Amygdala (tissue), 56 donors: ENCODE results near the gene ATP11A.

Source experiments
- DNase-seq, 56 donors: peaks; one replicate each; lab custom pipeline; 2025; lab: John Stamatoyannopoulos, UW

Gene ATP11A

DNA sequence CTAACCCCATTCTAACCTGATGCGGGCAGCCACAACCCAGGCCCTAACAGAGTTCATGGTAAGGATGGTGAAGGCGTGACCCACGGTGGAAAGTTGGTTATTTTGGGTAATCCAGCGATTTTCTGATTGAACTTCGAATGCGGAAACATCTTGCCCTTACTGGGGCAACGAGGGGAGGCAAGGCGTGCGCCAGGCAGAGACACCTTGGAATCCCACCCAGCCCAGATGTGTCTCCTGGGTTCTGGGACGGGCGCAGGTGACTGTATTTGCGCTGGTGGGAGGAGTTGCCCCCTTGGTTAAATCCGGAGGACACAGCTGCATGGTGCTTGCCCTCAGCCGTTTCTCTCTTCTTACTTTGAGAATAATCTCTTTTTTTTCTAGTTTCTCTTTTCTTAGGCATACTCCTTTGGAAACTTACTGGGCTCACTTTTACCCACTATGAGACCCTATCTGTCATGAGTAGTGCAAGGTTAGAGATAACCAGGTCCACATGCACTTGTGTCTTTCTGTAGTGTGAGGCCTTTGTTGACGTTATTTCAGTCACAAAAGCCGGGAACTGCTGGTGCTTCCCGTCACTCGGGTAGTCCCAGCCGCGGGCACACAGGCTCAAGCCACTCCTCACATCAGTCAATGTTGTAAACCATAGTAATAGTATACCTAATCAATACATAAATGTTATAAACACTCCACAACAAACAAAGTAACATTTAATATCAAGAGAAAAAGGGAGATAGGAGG, 81.5 kb downstream of the ATP11A start:
- no peak for DNase-seq

DNA sequence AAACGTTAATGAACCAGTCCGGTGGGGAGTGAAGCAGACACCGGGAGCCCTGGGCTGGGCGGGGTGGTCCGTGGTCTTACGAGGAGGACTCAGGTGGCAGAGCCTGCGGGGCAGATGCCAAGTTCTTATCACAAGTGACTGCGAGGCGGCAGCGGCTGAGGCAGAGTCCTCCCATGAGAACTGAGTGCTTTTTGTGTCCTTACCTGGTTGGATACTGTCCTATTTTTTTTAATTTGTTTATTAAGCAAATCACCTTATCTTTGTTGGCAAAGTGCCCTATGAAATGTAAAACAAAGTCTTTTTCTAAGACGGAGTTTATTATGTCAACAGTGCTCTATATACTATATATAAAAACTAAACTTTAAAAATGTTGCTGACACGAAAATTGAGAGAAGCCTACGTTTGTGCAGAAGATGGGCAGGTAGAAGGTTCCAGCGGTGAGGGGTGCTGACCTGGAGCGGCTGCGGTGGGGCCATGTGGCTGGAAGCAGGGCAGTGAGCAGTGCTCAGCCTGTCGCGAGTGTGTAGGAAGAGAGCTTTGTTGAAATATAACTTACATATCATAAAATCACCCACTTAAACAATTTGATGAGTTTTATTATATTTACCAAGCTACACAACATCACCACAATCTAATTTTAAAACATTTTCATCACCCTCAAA, 82.2 kb downstream of the ATP11A start:
- no peak for DNase-seq

DNA sequence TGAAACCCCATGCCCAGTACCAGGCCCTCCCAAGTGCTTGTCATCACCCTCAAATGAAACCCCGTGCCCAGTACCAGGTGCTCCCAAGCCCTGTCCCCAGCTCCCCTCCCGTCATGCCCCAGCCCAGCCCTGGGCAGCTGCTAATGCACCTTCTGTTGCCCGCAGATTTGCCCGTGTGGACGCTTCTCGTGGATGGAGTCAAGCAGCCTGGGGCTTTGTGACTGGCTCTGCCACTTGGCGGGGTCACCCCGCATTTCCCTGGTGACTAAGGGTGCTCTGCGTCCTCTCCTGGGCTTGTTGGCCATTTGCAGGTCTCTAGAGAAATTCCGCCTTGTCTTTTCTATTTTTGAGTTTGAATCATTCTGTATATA, 82.7 kb downstream of the ATP11A start:
- no peak for DNase-seq

DNA sequence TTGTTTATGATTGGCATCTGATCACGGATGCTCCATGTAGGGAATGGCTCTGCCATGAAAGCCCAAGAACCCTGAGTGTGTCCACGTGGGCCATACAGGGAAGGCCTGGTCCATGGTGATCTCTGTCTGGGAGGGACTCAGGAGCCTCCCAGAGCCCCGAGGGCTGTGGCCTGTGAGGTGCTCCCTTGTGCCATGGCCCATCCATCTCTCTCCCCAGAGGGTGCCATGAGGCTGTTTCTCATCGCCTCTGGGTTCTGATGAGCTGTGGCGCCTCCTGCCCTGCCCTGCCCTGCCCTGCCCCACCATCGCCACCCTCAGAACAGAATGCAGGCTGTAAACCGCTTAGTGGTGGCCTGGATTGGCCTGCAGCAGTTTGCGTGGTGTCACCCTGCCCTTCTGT, 83.1 kb downstream of the ATP11A start:
- DNase-seq: no peak

DNA sequence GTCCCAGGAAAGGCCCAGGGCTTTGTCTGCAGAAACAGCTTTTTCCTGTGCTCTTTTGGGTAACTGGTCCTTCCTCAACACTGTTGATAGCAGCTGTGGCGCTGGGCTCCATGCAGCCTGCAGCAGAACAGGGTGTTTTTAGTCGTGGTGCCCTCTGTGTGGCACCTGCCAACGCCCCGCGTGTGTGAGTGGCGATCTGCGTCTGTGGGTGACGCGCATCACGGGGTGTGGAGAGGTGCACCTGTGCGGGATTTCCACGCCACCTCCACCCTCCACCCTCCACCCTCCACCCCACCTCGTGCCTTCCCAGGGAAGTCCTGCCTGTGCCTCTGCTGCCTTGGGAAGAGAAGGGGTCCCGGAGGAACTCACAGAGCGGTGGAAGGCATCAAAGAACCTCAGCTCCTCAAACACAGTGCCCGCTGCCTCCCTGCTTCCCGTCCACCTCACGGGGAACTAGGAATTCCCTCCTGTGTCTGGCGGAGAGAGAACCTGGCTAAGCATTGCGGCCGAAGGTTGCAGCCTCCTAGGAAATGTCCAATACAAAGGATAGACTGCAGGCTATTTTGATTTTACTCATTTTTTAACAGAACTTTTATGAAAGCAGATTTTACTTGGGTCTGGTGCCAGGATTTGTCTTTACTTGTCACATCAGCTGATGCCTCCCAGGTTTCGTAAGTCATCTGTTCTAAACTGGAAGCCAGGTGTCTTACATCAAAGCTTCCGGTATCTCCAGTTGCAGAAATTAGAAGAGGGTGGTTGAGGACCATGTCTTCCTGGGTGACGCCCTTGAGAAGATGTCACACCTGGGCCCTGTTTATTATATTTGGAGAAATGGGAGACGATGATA, 84.0 kb downstream of the ATP11A start:
- peak in 2 of 56 donors; percentile 11 to 26 for DNase-seq

DNA sequence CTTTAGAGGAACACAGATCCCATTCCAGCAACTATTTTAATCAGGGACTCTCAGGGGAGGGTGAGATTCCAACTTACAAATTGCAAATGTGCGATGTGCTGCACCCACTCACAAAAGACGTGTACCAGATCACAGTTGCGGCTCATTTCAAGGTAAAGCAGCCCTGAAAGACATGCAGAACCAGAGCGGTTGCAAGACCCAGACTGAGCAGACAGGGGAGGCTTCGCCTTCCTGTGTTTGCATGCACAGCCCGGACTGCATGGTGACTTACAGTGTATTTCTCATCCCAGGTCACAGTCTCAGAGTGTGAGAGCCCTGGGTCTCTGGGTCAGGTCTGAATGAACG, 84.6 kb downstream of the ATP11A start:
- no peak for DNase-seq

DNA sequence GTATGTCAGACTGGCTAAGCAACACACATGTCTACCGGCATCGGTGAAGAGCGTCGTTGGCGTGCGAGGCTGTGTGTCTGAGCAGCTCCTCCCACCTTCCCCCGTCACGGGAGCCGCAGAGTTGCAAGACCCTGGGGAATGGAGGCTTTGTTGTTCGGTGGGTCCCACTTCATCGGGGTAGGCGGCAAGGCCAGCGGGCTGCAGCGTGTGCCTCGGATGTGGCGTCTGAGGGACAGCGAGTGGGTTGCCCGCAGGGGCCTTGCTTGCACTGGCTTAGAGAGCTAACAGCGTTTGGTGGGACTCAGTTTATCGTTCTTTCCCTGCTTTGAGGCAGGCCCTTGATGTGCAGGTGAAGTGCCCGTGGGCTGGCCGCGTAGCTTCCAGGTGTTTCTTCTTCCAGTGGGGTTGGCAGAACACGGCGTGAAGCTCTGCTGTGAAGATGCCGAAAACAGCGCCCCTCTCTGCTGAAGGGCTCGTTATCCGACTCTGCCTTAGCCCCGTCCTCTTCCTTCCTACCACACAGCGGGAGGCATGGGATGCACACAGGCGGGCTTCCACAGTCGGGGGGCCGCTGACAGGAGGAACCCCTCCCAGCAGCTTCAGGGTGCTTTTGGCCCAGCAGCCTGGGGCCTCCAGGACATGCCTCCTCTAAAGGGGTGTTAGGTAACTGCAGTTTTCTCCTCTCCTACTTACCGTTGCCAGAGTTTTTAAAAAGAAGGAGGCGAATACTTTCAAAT, 85.2 kb downstream of the ATP11A start:
- DNase-seq: no peak

DNA sequence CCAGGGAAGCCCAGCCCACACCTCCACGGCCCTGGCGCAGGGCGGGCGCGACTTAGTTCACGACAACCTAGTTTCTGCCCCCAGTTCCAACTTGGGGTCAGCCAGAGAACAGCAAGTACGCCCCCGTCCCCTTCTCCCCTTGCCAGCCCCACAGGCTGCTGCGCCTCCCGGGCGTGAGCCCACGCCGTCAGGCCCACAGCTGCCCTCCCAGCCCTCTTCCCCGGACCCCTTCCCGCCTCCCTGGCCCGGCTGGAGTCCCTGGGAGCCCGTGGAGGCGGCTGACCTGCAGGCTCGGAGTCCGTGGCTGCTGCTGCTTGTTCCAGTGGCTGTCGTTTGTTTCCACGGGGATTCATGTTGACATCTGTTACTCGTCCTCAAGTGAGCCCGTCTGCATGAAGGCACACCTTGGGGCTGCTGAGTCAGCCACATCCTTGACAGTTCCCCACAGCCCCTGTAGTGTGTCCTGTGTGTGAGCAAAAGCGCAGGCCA, 86.0 kb downstream of the ATP11A start:
- DNase-seq: no peak

DNA sequence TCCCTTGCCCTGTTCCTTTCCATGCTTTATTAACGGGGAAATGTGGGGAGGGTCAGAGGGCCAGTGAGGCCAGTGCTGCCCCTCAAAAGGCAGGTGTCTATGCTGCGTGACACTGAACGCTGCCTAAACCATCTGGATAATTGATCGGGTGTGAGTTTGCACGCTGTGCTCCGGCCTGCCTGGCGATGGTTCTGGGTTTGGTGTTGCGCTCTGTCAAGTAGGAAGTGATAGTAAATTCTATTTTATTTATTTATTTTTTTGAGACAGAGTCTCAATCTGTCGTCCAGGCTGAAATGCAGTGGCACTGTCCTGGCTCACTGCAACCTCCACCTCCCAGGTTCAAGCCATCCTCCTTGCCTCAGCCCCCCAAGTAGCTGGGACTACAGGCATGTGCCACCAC, 86.5 kb downstream of the ATP11A start:
- DNase-seq: no peak

DNA sequence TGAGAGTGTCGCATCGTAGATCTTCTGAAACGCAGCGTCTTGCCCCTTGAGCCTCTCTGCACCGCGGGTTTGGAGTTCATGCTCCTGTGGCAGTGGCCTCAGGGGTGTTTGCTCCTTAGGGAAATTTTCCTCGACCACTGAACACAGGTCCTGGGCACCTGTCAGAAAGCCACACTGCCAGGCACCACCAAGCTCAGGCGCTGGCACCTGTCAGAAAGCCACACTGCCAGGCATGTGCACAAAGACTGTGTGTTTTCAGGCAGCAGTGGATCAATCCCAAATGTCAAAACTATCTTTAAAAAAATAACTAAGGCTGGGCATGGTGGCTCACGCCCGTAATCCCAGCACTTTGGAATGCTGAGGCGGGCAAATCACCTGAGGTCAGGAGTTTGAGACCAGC, 87.1 kb downstream of the ATP11A start:
- DNase-seq: no peak

DNA sequence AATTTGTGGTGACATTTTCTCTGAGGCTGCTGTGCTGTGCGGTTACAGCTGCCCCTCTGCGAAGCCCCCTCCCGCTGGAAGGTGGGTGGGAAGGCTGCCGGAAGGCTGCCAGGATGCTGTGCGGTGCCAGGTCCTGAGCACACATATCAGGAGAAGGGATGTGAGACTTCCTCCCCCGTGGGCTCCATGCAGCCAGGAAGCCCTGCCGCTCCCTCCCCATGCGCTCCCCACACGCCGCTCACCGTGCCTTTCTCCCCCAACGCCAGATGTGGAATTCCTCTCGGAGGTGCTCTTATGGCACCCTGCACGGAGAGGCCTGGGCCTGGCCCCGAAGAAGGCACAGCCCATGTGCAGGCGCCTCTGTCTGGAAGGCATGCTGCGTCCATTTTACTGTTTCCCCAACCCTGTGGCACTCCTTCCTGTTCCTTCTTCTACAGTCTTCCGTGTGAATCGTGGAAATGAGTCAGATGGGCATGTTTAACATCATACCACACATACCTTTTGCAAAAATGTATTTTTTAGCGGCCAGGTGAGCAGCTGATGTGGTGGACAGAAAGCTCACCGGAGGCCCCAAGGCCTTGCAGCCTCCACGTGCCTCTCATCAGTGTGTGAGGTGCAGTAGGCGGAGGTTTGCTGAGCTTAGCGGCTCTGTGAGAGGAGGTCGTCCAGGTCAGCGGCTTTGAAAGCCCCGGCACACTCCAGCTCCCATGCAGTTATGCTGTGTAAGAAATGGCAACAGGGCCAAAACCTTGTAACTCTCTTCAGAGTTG, 88.0 kb downstream of the ATP11A start:
- no peak for DNase-seq

DNA sequence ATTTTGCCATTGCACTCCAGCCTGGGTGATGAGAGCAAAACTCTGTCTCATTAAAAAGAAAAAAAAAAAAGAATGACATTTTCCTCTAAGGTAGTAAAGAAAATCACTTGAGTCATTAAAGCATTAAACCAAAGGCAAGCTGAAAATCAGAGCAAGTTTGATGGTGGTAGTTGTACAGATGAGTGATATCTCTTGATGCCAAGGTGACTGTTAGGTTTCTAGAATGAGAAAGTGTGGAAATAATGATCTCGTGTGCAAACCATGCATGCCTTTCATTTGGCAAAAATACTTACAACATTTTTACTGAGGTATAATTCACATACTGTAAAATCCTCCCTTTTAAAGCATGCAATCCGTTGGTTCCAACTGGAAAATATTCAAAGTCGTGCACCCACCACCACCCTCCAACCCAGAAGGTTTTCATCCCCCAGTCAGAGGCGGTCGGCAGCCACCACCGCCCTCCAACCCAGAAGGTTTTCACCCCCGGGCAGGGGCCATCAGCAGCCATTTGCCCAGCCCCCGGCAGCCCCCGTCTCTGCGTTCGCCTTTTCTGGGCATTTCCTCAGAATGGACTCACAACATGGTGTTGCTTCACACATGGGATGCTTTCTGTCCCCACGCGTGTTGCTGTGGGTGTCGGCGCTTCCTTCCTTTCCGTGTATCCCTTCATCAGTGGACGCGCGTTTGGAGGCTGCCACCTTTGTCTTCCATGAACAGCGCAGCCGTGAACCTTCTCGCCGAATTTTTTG, 90.2 kb downstream of the ATP11A start:
- no peak for DNase-seq

DNA sequence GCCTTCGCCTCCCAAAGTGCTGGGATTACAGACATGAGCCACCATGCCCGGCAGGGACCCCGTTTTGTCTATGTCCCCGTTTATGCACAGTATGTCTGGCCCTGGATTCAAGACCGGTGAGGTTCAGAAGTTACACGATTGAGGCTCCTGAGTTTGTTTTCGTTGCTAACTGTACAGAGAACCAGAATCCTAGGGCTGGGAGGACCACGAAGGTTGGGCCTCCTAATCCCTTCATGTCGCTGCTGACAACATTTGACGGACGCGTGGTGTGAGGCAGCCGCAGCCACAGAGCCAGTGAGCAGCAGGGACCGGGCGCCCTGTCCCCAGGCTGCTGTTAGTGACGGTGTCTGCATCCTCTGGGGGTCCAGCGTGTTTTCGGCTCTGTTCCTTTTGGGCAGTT, 91.4 kb downstream of the ATP11A start:
- DNase-seq: no peak

DNA sequence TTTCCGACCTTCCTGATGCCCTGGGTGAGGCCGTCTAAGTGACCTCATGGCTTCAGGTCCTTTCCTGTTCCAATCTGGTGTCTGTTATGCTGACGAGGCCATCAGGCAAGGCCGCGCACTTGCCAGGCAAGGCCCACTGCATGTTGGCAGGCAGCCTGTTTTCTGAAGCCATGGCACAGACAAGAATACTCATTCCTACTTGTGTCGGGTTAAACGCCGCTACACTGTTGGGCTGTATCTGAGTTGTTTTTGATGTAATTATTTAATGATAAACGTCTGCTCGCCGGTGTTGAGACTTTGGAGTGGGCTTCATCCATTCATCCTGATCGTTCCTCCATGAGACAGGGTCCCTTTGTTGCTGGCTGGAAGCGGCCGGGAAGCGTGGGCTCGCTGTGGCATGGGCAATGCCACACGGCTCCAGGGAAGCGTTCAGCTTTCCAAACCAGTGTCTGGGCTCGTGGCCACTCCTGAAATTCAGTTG, 92.1 kb downstream of the ATP11A start:
- DNase-seq: peak in 34 of 56 donors; percentile 14 to 74 (median 46)

DNA sequence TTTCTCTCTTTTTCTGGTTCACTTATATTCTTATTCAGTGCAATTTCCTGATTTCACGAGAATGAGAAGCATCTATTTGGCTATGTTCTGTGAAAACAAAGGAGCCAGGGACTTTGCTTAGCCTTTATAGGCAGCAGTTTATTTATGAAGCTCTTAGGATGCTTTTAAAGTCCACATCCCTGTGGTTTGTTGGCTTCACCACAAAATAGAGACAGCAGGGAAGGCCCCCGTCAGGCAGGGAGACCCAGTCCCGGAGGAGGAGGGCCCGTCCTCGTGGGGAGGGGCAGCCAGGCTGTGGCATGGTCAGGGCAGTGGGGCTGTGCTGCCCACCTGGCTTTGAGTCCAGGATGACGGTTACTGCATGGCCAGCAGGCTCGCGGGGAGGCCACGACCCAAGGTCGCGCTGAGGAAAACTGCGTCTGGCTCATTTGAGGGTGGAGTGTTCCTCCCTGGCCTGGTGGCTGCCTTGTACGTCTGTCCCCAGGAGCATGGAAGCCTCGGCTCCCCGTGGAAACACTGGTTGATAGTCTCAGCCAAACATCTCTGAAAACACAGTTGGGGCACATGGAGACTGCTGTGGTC, 92.7 kb downstream of the ATP11A start:
- no peak for DNase-seq

DNA sequence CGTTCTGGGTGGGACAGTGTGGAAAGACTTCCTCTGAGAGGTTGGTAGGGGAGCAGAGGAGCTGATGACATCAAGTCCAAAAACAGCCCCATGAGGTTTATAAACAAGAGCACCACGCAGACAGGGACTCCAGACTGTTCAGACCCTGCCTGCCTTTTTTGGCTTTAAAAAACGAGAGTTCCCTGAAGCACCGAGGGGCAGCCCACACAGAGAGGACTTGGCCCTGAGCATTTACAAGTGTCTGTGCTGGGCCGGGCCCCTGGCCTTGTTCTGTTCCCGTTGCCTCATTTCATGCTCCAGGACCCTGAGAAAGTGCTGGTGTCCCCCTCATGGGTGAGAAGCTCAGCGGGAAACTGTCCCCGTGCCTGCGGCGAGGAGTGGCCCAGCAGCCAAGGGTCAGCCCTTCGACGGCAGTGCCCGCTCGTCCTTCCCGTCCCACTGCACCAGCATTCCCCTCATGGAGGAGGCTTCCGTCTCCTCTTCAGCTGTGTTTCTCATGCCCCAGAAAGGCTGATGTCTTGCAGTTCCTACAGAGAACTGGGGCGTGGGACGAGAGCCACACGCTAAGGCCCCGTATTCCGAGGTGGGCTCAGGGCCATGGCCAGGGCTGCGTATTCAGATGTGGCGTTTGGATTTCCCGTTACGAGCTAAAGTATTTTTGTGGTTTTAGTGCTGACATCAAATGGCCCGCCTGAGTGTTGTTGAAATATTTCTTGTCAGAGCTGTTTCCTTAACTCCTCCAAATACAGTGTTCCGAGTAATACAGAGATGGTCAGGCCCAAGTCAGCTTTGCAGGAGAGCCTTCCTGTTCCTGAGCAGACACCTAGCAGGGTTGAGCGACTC, 93.5 kb downstream of the ATP11A start:
- DNase-seq: no peak

DNA sequence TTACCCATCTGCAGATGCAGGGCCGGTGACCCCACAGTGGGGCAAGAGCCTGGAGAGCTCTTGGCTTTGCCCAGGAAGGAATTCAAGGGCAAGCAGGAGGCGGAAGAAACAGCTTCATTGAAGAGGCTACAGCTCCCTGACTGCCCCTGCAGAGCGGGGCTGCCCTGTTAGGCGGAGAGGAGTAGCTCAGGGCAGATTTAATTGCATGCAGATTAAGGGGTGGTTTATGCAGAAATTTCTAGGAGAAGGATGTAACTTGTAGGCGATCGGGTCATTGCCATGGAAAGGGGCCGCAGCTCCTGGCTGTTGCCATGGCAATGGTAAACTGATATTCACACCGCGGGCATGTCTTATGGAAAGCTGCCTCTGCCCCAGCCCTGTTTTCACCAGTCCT, 94.1 kb downstream of the ATP11A start:
- DNase-seq: no peak
